GM12878 (cell line): ENCODE measurements around the gene ANTXR1. TPM values are rescaled to one million over a fixed set of nuclear protein-coding genes. Genes with fewer than 3 reads are reported as not detected.

Experiments
- ATAC-seq: fragments of 200-7000 bp; cut with Tn5 transposase; 3 replicates; pipeline ENCODE4 v1.9.1; 2020; ENCODE audit warnings: mild to moderate bottlenecking, moderate library complexity
- BruUV-seq: library from RNA; stranded (reverse); fragments of 400-500 nt; replicated peaks from 2 replicates; lab custom pipeline; 2021; lab: Mats Ljungman, UMichigan
- CTCF ChIA-PET: fragments of 300-600 bp; sonication (Branson Sonifier 250); formaldehyde crosslinking; extraction: SDS; loops from one replicate; lab custom pipeline; 2021; ENCODE audit warnings: inconsistent platforms; lab: Yijun Ruan, JAX
- POLR2A ChIA-PET: fragments of 350-600 bp; formaldehyde crosslinking; extraction: SDS; loops from one replicate; lab custom pipeline; 2021; ENCODE audit warnings: inconsistent platforms; lab: Charles Lee
- RAD21 ChIA-PET: fragments of 300-600 bp; sonication (Branson Sonifier 250); formaldehyde crosslinking; loops from one replicate; lab custom pipeline; 2023; ENCODE audit warnings: antibody characterized with exemption; ENCODE audit not compliant: unreplicated experiment; lab: Charles Lee
- SMC1A ChIA-PET: fragments of 300-600 bp; sonication (Branson Sonifier 250); formaldehyde crosslinking; loops from one replicate; lab custom pipeline; 2023; ENCODE audit not compliant: unreplicated experiment, uncharacterized antibody; lab: Charles Lee
- DNase-seq: peaks from one replicate; pipeline ENCODE4 v3.0.0-alpha.2; 2011; ENCODE audit warnings: low read depth, low spot score
- FAIRE-seq: peaks from 3 replicates; lab custom pipeline; 2011; peaks lifted over from hg19 to GRCh38; lab: Jason Lieb, UNC
- H2AFZ ChIP-seq: 2 replicates; pipeline ENCODE4 v1.6.0; 2011; ENCODE audit warnings: low read depth, low read length, control low read depth; ENCODE audit not compliant: control insufficient read depth
- H3K27ac ChIP-seq: 2 replicates; pipeline ENCODE4 v1.5.1; 2011; ENCODE audit warnings: control low read depth; ENCODE audit not compliant: control insufficient read depth, insufficient read depth
- H3K27me3 ChIP-seq, 2 experiments: replicated peaks in 1 of 2; 2 replicates each; pipeline versions ENCODE4 v1.6.0 to v1.6.1; 2011; ENCODE audit warnings: low read length in 1 of 2; ENCODE audit not compliant: control insufficient read depth in 2 of 2, insufficient read depth in 2 of 2
- H3K36me3 ChIP-seq, 2 experiments: 2 replicates each; pipeline ENCODE4 v1.5.1; 2011; ENCODE audit warnings: low read length in 1 of 2; ENCODE audit not compliant: control insufficient read depth in 2 of 2, insufficient read depth in 2 of 2
- H3K4me1 ChIP-seq: 2 replicates; pipeline ENCODE4 v1.6.1; 2011; ENCODE audit warnings: mild to moderate bottlenecking, low read length, moderate library complexity, mixed read lengths; ENCODE audit not compliant: control insufficient read depth, insufficient read depth
- H3K4me2 ChIP-seq: 2 replicates; pipeline ENCODE4 v1.6.0; 2011; ENCODE audit warnings: control low read depth; ENCODE audit not compliant: control insufficient read depth, insufficient read depth
- H3K4me3 ChIP-seq: fragments of 200-600 bp; sonication (generic); 2 replicates; pipeline ENCODE4 v1.5.1; 2016
- H3K79me2 ChIP-seq: 2 replicates; pipeline ENCODE4 v1.6.0; 2011; ENCODE audit warnings: low read length; ENCODE audit not compliant: control insufficient read depth, insufficient read depth
- H3K9ac ChIP-seq: 2 replicates; pipeline ENCODE4 v1.8.0; 2011; ENCODE audit warnings: low read length, control low read depth, mixed read lengths; ENCODE audit not compliant: control insufficient read depth, insufficient read depth
- H3K9me3 ChIP-seq: replicated peaks from 3 replicates; pipeline ENCODE4 v1.5.1; 2011; ENCODE audit warnings: mild to moderate bottlenecking, low read length; ENCODE audit not compliant: control insufficient read depth, insufficient read depth
- H4K20me1 ChIP-seq: 2 replicates; pipeline ENCODE4 v1.6.0; 2011; ENCODE audit not compliant: control insufficient read depth, insufficient read depth
- ATF3 ChIP-seq: IDR thresholded peaks from 2 replicates; pipeline ENCODE4 v1.6.1; 2011; ENCODE audit warnings: low read depth, mild to moderate bottlenecking, low read length, moderate library complexity, borderline replicate concordance; ENCODE audit errors: extremely low read depth
- BMI1 ChIP-seq: fragments of 450-650 bp; IDR thresholded peaks from 2 replicates; pipeline ENCODE4 v1.6.1; 2016; ENCODE audit warnings: mild to moderate bottlenecking, moderate library complexity, borderline replicate concordance
- CEBPB ChIP-seq, 2 experiments: fragments of 150-350 bp in 1 of 2; IDR thresholded peaks; 2 replicates each; pipeline ENCODE4 v1.6.1; 2012 to 2014; ENCODE audit warnings: low read depth in 2 of 2, low read length in 2 of 2, borderline replicate concordance in 1 of 2, inconsistent platforms in 1 of 2
- EGR1 ChIP-seq, 2 experiments: IDR thresholded peaks; 1 replicate in 1 of 2; 2 replicates in 1 of 2; pipeline ENCODE4 v1.6.1; 2011 to 2012; ENCODE audit warnings: low read depth in 2 of 2, low read length in 2 of 2, borderline replicate concordance in 1 of 2, mild to moderate bottlenecking in 1 of 2, moderate library complexity in 1 of 2
- ETV6 ChIP-seq, 2 experiments: fragments of 450-650 bp in 1 of 2; IDR thresholded peaks in 1 of 2; conservative IDR thresholded peaks in 1 of 2; 2 replicates each; pipeline ENCODE4 v1.6.1; 2014; ENCODE audit warnings: antibody characterized with exemption in 1 of 2, borderline replicate concordance in 1 of 2, low read depth in 1 of 2, mild to moderate bottlenecking in 1 of 2, moderate library complexity in 1 of 2
- FOXK2 ChIP-seq: fragments of 450-650 bp; IDR thresholded peaks from 2 replicates; pipeline ENCODE4 v1.6.1; 2017; ENCODE audit warnings: mild to moderate bottlenecking, moderate library complexity
- GATAD2B ChIP-seq: fragments of 450-650 bp; conservative IDR thresholded peaks from 2 replicates; pipeline ENCODE4 v1.6.1; 2017; ENCODE audit warnings: low read depth, mild to moderate bottlenecking, moderate library complexity
- HDGF ChIP-seq: fragments of 450-650 bp; IDR thresholded peaks from 2 replicates; pipeline ENCODE4 v1.6.1; 2016; ENCODE audit warnings: antibody characterized with exemption
- IKZF2 ChIP-seq, 2 experiments: fragments of 450-650 bp; IDR thresholded peaks; 2 replicates each; pipeline ENCODE4 v1.6.1; 2017; ENCODE audit warnings: mild to moderate bottlenecking in 2 of 2, moderate library complexity in 2 of 2
- IRF4 ChIP-seq: IDR thresholded peaks from 2 replicates; pipeline ENCODE4 v1.6.1; 2011; ENCODE audit warnings: low read depth, low read length
- MEF2A ChIP-seq: IDR thresholded peaks from 2 replicates; pipeline ENCODE4 v1.6.1; 2011; ENCODE audit warnings: low read depth, mild to moderate bottlenecking, low read length, moderate library complexity; ENCODE audit not compliant: insufficient read depth
- MEF2B ChIP-seq: fragments of 450-650 bp; IDR thresholded peaks from 2 replicates; pipeline ENCODE4 v1.6.1; 2018; ENCODE audit warnings: mild to moderate bottlenecking, moderate library complexity; ENCODE audit not compliant: partially characterized antibody, poor library complexity, severe bottlenecking
- MTA2 ChIP-seq: fragments of 450-650 bp; IDR thresholded peaks from 2 replicates; pipeline ENCODE4 v1.6.1; 2016; ENCODE audit warnings: low read depth, mild to moderate bottlenecking, moderate library complexity
- NFXL1 ChIP-seq: fragments of 450-650 bp; IDR thresholded peaks from 2 replicates; pipeline ENCODE4 v1.6.1; 2017; ENCODE audit warnings: antibody characterized with exemption, mild to moderate bottlenecking, borderline replicate concordance
- NR2C1 ChIP-seq: fragments of 450-650 bp; IDR thresholded peaks from 2 replicates; pipeline ENCODE4 v1.6.1; 2017; ENCODE audit warnings: antibody characterized with exemption, mild to moderate bottlenecking, moderate library complexity
- PAX8 ChIP-seq: fragments of 450-650 bp; IDR thresholded peaks from 2 replicates; pipeline ENCODE4 v1.6.1; 2017; ENCODE audit warnings: mild to moderate bottlenecking, moderate library complexity
- POLR2A ChIP-seq: IDR thresholded peaks from 2 replicates; pipeline ENCODE4 v1.6.1; 2011; ENCODE audit warnings: low read depth, mild to moderate bottlenecking, low read length
- RB1 ChIP-seq: fragments of 450-650 bp; formaldehyde crosslinking; IDR thresholded peaks from 2 replicates; pipeline ENCODE4 v1.6.1; 2017; ENCODE audit warnings: mild to moderate bottlenecking, borderline replicate concordance
- SMAD5 ChIP-seq: IDR thresholded peaks from 2 replicates; pipeline ENCODE4 v1.6.1; 2016; ENCODE audit warnings: antibody characterized with exemption, low read depth
- SMC3 ChIP-seq: IDR thresholded peaks from 2 replicates; pipeline ENCODE4 v1.6.1; 2011; ENCODE audit warnings: low read length, improper control_type of control experiment, borderline replicate concordance
- SREBF2 ChIP-seq: IDR thresholded peaks from 2 replicates; pipeline ENCODE4 v1.6.1; 2012; ENCODE audit warnings: mild to moderate bottlenecking, low read length
- TCF3 ChIP-seq: IDR thresholded peaks from 2 replicates; pipeline ENCODE4 v1.6.1; 2012; ENCODE audit warnings: low read depth, mild to moderate bottlenecking, low read length, borderline replicate concordance; ENCODE audit not compliant: insufficient read depth
- ZNF207 ChIP-seq: fragments of 450-650 bp; IDR thresholded peaks from 2 replicates; pipeline ENCODE4 v1.6.1; 2014; ENCODE audit warnings: antibody characterized with exemption, mild to moderate bottlenecking, borderline replicate concordance
- WGBS: methylation state at CpG from one replicate; pipeline ENCODE4 v1.1.6; 2016; ENCODE audit warnings: low lambda C conversion rate; ENCODE audit not compliant: insufficient replicate concordance, insufficient coverage; ENCODE audit errors: missing lambda C conversion rate; 5-methylcytosine and 5-hydroxymethylcytosine counted together
- in situ Hi-C: fragments of 300-500 bp; cut with MboI; formaldehyde crosslinking; loops from 9 replicates; pipeline ENCODE4 v1.14.3; 2018; ENCODE audit warnings: mixed read lengths
- intact Hi-C: fragments of 100-400 bp; cut with micrococcal nuclease; formaldehyde crosslinking; loops from one replicate; pipeline ENCODE4 v1.14.2; 2022; ENCODE audit not compliant: unreplicated experiment
- polyA plus RNA-seq, 11 experiments: library from polyadenylated mRNA; depleted of rRNA in 4 of 11; unstranded in 6 of 11; stranded (reverse) in 5 of 11; fragments of >200 nt; fragmentation: Nextera tagmentation in 4 of 11; fragmentation: Illumina TruSeq in 1 of 11; extraction: Ambion mirVana in 4 of 11; extraction: Trizol in 1 of 11; gene quantifications; 1 replicate in 1 of 11; 2 replicates in 10 of 11; pipeline versions ENCODE4 v1.2.1 to v1.2.3, GENCODE V29; 2011 to 2016; ENCODE audit warnings: inconsistent platforms in 2 of 11, missing spikeins in 2 of 11, low read depth in 1 of 11
- total RNA-seq, 4 experiments: library from RNA; depleted of rRNA in 3 of 4; stranded (reverse); fragments of >200 nt in 3 of 4; fragmentation: Illumina TruSeq in 1 of 4; extraction: Trizol in 1 of 4; gene quantifications; 2 replicates each; pipeline versions ENCODE4 v1.2.1 to v1.2.3, GENCODE V29; 2013 to 2021

The ANTXR1 gene
- total and polyA plus RNA-seq, 10 of the 15 experiments (the other 5 are each of a cell fraction or from before 2014, with no cell fraction given), result 0.09 to 0.26 TPM; not detected in 8

GRCh38 chr2:69077252-69077950, 64.4 kb downstream of the ANTXR1 start (continued):
- no peak for TF ChIP-seq PAX8
- TF ChIP-seq BMI1, result no peak
- TF ChIP-seq SMAD5, result no peak
- TF ChIP-seq CEBPB (IDR thresholded peaks at IDR 0.05; ENCODE audit: borderline replicate concordance in 1 of 2, low read depth in 2 of 2, low read length in 2 of 2), result no peak
- TF ChIP-seq, all 136 proteins: peak for 0

GRCh38 chr2:69080071-69080470, 67.1 kb downstream of the ANTXR1 start:
- ChIA-PET POLR2A (no interaction called here), CTCF (no interaction called here), RAD21 (no interaction called here), SMC1A (no interaction called here)
- Histone ChIP-seq H3K4me1 (no peaks in the 10 kb centered on the region; the same call in 1 of the 2 replicates), H3K9ac (no peak overlapping the region), H3K27ac (no peak overlapping the region), H3K4me3 (no peak overlapping the region), H3K79me2 (no peaks in the 10 kb centered on the region), H3K36me3 (no peaks in the 10 kb centered on the region), H3K4me2 (no peak overlapping the region), H3K27me3 (peaks cover 4 to 5% of the 10 kb centered on the region in 2 experiments; a peak in 3 of 4 replicates), H3K9me3 (no peaks in the 10 kb centered on the region), H4K20me1 (no peaks in the 10 kb centered on the region), H2AFZ (no peak overlapping the region)
- DNase-seq, result no peak
- FAIRE-seq, result no peak
- 5% methylated on average over 4 of the region's 4 CpGs for WGBS
- BruUV-seq, result no TSS peak
- intact Hi-C loops (no loop called here), in situ Hi-C loops (no loop called here)
- ATAC-seq, result no peak
- TF ChIP-seq MEF2B (no peak), POLR2A (no peak), MEF2A (no peak), SREBF2 (no peak), SMAD5 (no peak), ATF3 (no peak), NFXL1 (no peak), SMC3 (no peak), NR2C1 (no peak), TCF3 (no peak), IKZF2 (IDR thresholded peaks at IDR 0.05) (no peak), IRF4 (no peak), FOXK2 (no peak), EGR1 (IDR thresholded peaks at IDR 0.05; ENCODE audit: borderline replicate concordance in 1 of 2, low read depth in 2 of 2, low read length in 2 of 2) (no peak), GATAD2B (no peak), HDGF (no peak), RB1 (no peak), ETV6 (conservative IDR thresholded peaks at IDR 0.05 in 1 of 2, IDR thresholded peaks at IDR 0.05 in 1 of 2; ENCODE audit: borderline replicate concordance in 1 of 2, low read depth in 1 of 2) (no peak), MTA2 (no peak), ZNF207 (no peak)
